ENCODE measurements around the gene MLPH. TPM values are rescaled to one million over a fixed set of nuclear protein-coding genes. Genes with fewer than 3 reads are reported as not detected.

The MLPH gene
- polyA plus RNA-seq, 1 donor: 3.6 TPM

GRCh38 chr2:237498341-237498740 is 11.3 kb downstream of the MLPH start:
- no peak for DNase-seq

GRCh38 chr2:237500681-237501424 is 13.8 kb downstream of the MLPH start:
- DNase-seq: no peak

- DNase-seq: no peak
Measured at GRCh38 chr2:237501892-237502513, 15.0 kb downstream of the MLPH start.

DNA sequence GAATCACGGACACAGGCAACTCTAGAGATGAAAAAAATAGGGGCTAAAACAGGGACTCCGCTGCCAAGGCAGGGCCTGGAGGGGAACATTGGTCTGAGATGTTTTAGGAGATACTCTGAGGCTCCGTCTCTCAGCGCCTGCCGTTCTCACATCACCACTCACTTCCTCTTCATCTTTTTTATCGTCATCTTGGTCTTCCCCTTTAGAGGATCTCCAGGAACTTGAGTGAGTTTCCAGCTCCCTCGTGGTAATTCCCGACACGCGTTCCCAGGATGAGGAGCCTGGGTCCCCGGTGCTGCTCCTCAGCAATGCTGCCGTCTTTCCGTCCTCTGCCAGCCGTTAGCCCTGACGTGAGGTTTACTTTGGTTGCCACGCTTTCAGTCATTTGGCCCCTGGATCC is 16.1 kb downstream of the MLPH start:
- no peak for DNase-seq

DNA sequence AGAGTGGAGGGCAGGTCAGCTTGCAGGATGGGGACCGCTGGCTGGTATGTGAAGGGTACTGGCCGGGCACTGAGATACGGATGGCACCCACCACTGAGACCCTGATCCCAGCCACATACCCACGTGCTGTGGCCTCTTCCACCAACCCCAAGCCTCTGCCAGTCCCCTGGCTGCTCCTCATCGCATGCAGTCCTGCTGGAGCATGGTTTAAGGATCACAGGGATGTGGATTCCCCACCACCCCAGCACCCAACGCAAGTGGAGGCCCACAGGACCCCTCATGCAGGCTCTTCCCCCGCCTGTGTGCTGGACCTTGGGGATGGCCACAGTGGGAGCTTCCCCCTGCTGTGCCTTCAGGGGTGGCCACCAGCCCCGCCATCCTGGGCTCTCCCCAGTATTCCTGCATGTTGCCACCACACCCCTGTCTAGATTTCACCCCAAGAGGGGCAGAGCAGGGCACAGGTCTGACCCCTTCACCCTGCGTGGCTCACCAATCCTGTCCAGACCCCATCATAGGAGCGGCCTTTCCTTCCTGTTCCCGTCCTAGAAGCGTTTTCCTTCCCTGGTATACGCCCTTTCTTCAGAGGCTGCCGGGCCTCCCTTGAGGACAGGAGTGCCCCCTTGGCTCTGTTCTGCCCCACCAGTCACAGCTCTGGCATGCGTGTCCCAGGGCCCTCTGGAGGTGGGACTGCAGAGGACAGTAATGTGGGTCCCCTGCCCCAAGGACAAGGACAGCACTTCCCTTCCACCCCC is 18.3 kb downstream of the MLPH start:
- DNase-seq: no peak

- no peak for DNase-seq
Measured at GRCh38 chr2:237507512-237507911, 20.5 kb downstream of the MLPH start.

DNA sequence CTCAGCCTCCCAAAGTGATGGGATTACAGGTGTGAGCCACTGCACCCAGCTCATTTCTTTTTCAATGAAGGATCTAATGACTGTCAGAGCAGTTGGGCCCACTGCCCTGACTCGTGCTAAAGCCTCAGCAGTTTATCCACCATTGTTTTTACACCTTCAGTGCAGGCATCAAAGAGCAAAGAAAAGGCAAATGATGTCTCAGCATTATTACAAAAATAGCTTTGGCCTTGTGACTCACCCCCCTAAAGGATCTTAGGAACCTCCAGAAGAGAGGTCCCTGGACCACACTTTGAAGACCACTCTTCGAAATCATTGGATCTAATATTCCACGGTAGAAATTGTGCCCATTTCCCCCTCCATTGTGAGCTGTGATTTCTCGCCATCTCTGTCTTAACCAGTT is 21.3 kb downstream of the MLPH start:
- DNase-seq: no peak

GRCh38 chr2:237509151-237509550 is 22.1 kb downstream of the MLPH start:
- no peak for DNase-seq

DNA sequence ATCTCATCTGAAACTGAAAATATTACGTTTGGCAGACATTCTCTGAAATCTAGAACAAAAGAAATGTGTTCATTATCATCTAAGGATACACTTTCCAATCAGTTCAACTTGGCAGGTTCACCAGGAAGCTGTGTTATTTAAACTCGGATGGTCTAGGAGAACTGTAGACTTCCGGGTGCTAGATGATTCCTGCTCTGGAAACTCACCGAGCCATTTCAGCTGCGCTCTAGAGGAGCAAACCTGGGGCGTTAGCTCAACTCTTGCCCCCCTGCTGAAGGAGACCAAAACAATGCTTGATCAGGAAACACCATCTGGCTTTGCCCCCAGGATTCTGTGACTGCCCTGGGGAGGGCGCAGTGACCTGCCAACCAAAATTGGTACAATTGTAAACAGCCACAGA is 22.9 kb downstream of the MLPH start:
- DNase-seq: no peak

GRCh38 chr2:237510502-237511217 is 23.6 kb downstream of the MLPH start:
- no peak for DNase-seq

DNA sequence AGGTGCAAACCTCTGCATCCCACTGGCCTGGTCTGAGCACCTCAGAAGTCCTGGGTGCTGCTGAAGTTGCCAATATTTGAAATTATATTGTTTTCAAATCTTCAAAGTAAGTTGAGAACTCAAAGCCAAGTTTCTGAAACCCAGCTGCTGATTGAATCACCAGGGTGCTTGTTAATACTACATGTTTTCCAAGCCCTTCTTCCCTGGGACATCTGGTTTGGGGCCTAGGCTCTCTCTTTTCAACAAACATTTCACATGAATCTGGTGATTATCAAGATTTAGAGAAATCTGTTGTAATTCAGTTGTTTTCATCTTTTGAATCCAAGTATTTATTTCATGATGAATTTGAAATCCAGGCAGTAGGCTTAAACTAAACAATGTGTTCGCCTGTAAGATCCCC is 24.4 kb downstream of the MLPH start:
- no peak for DNase-seq

- DNase-seq: no peak
Measured at GRCh38 chr2:237511885-237512405, 24.9 kb downstream of the MLPH start.

GRCh38 chr2:237512774-237513466 is 25.9 kb downstream of the MLPH start:
- DNase-seq: peak; percentile 93

DNA sequence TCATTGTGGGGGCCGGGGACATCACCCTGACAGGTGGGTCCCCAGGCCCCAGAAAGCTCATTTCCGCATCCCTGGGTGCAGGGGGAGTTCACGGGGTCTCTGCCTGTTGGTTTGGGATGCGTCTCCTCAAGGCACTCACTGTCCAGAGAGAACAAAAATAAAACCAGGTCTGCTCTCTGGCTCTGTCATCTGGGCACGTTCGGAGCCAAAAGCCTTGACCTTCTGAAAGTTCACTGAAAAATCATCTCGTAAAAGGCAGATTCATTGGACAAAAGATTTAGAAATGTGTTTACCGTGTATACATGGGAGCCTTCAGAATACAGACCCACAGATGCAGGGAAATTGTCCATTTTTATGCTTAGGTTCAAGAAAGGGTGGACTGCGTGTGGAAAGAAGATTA is 26.6 kb downstream of the MLPH start:
- DNase-seq: no peak

GRCh38 chr2:237514474-237515130 is 27.6 kb downstream of the MLPH start:
- no peak for DNase-seq

- DNase-seq: no peak
Measured at GRCh38 chr2:237515166-237515565, 28.1 kb downstream of the MLPH start.

DNA sequence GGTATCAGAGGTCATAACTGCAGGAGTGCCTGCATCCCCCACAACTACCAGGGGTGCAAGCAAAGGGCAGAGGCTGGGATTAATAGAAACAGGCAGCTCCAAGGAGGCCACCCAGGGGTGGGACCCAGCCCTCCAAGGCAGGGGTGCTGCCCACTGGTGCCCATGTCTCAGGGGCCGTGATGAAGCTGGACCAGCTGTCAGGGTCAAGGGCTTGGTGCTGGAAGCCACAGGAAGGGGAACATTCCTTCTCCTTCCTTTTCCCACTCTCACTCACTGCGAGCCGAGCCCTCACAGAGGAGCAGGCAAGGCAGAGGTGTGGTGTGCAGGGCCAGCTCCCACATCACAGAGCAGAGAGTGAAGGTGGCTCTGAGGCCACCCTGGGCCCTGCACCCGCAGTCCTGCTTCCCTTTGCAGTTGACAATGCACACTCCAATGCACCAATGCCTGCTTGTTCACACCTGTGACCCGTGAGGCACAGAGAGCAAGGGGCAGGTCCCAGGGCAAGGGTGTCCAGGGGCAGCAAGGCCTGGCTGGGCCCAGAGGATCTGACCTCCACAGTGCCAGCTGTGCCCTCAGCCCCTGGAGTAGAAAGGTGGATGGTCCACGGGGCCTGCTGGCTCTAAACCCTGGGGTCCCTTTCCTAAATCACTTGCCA is 28.7 kb downstream of the MLPH start:
- DNase-seq: no peak

DNA sequence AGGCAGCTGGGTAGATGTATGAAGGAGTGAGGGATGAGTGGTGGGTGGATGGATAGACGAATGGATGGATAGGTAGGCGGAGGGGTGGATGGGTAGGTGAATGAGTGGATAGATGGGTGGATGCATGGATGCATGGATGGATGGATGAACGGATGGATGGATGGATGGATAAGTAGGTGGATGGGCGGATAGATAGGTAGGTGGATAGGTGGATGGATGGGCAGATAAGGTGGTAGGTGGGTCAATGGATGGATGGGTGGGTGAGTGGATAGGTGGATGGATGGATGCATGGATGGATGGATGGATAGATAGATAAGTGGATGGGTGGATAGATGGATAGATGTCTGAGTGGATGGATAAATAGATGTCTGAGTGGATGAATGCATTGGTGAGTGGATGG is 30.1 kb downstream of the MLPH start:
- no peak for DNase-seq

DNA sequence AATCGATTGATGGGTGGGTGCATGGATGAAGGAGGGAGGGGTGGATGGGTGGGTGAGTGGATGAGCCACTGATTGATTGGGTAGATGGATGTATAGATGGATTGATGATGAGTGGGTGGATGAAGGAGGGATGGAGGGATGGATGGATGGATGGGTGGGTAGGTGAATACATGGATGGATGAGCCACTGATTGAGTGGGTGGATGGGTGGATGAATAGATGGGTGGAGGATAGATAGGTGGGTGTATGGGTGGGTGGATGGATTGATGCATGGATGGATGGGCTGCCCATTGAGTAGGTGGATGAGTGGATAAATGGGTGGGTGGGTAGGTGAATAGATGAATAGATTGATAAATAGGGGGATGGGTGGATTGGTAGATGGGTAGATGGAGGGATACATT is 30.9 kb downstream of the MLPH start:
- no peak for DNase-seq

DNA sequence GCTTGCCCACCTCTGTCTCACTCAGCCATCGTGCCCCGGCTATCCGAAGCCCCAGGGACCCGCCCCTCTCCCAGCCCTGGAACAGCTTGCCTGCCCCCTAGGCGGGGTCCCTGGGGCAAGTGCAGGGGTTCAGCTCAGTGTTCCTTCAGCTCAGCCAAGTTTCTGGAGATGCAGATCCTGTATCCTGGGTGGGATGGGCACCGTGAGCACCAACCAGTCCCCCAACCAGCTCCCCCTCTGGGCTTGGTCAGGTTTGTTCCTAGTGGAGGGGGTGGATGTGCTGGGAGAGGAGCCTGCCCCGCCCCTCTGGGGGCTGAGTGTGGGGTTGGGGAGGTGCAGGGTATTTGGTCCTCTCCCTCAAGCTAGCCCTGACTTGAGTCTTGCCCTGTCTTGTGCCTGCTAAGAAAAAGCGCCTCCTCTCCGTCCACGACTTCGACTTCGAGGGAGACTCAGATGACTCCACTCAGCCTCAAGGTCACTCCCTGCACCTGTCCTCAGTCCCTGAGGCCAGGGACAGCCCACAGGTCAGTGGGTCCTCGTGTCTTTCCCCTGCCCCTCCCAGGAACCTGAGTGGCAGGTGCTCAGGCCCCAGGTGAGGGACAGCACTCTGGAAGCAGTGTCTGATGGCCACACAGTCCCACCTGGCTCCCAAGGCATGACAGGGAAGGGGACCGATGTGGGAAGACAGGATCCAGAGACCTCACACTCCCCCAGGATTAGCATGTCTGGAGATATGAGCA is 32.6 kb downstream of the MLPH start:
- no peak for DNase-seq
